GM12875 (cell line): ENCODE results near the gene NAALADL2.

ENCODE experiments used
- H3K4me3 ChIP-seq: one replicate; pipeline ENCODE4 v1.5.1; 2011; ENCODE audit warnings: low read depth, low read length, control low read depth
- CTCF ChIP-seq: IDR thresholded peaks from 2 replicates; pipeline ENCODE4 v1.5.1; 2011; ENCODE audit warnings: low read depth, mild to moderate bottlenecking, control low read depth, inconsistent platforms, low read length, moderate library complexity, borderline replicate concordance; ENCODE audit not compliant: insufficient read depth

Gene NAALADL2

DNA sequence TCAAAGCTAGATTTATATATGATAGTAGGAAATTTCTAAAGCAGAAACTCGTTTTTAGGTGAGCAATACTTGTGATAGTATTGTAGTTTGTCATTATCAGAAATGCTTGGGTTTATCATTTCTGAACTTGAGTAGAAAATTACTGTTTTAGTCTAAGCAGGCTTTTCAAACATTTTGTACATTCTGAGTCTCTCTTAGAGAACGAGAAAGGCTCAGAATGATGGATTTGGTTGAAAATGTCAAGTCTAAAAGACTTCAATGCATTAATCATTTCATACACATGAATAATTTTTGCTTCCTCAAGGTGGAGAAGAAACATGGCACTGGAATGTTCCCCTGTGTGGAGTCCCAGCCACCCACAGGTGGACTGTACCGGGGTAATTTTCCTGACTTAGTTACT lies 387.1 kb downstream of the NAALADL2 start:
- no peak overlapping the region for H3K4me3 ChIP-seq
- TF ChIP-seq CTCF, result no peak

DNA sequence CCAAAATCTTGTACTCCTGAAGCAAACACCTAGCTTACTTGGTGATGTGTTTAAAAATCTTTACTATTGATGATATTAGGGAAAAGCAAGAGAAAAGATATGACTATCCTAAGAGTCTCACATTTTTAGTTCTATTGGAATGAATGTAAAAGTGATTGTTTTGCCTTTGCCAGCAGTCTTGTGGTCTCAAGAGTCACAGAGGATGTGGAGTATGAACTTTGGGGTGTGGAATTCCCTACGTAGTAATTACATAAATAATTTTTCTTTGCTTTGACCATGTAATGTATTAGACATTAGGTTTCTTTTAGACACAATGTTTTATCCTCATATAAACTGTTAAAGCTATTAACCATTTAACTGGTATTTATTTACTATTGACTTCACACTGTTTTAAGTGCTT lies 387.6 kb downstream of the NAALADL2 start:
- TF ChIP-seq CTCF, result no peak

GRCh38 chr3:175247629-175248028 lies 388.5 kb downstream of the NAALADL2 start:
- no peak for TF ChIP-seq CTCF

More for the DNA sequence above, 387.6 kb downstream of the NAALADL2 start:
- H3K4me3 ChIP-seq, result no peak overlapping the region

GRCh38 chr3:175248832-175249231 lies 389.7 kb downstream of the NAALADL2 start:
- no peak overlapping the region for H3K4me3 ChIP-seq
- TF ChIP-seq CTCF, result no peak

More at GRCh38 chr3:175247629-175248028, 388.5 kb downstream of the NAALADL2 start:
- no peak overlapping the region for H3K4me3 ChIP-seq

DNA sequence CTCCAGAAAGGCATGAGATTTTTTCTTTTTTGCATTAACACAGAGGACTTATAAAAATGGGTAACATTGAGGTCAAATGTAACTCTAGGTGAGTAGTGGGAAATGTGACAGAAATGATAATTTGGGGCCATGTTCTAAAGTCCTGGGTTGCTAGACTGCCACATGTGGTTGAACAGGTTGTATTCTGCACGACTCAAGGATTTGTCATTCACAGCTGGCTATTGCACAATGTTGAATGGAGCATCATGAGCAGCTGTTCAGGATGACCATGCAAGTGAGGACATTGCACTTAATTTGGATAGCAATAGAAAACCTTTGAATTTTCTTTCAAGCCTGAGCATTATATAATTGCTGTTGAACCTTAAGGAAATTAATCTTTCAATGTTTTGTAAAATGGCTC lies 396.6 kb downstream of the NAALADL2 start:
- no peak for TF ChIP-seq CTCF
- H3K4me3 ChIP-seq, result no peak overlapping the region

- no peak overlapping the region for H3K4me3 ChIP-seq
- no peak for TF ChIP-seq CTCF
Measured at GRCh38 chr3:175257123-175257522, 398.0 kb downstream of the NAALADL2 start.

- H3K4me3 ChIP-seq, result no peak overlapping the region
- TF ChIP-seq CTCF, result no peak
Measured at GRCh38 chr3:175258763-175259162, 399.6 kb downstream of the NAALADL2 start.
